ENCODE results near the gene MYBPHL.

- no peak for TF ChIP-seq POLR2A (IDR thresholded peaks at IDR 0.05)
- TF ChIP-seq, protein P1, sequence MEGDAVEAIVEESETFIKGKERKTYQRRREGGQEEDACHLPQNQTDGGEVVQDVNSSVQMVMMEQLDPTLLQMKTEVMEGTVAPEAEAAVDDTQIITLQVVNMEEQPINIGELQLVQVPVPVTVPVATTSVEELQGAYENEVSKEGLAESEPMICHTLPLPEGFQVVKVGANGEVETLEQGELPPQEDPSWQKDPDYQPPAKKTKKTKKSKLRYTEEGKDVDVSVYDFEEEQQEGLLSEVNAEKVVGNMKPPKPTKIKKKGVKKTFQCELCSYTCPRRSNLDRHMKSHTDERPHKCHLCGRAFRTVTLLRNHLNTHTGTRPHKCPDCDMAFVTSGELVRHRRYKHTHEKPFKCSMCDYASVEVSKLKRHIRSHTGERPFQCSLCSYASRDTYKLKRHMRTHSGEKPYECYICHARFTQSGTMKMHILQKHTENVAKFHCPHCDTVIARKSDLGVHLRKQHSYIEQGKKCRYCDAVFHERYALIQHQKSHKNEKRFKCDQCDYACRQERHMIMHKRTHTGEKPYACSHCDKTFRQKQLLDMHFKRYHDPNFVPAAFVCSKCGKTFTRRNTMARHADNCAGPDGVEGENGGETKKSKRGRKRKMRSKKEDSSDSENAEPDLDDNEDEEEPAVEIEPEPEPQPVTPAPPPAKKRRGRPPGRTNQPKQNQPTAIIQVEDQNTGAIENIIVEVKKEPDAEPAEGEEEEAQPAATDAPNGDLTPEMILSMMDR (IDR thresholded peaks at IDR 0.05): no peak
Observed at GRCh38 chr1:109293026-109293425, 13.8 kb downstream of the MYBPHL start.
